ENCODE results near the gene LYG2.

The LYG2 gene

GRCh38 chr2:99216096-99216495 lies 39.4 kb downstream of the LYG2 start:
- TF ChIP-seq EZH2phosphoT487 (IDR thresholded peaks at IDR 0.05; ENCODE audit: borderline replicate concordance, low read length) = no peak
- no peak for TF ChIP-seq CTCF (IDR thresholded peaks at IDR 0.05; ENCODE audit: low read depth, low read length, poor library complexity, severe bottlenecking)
- Histone ChIP-seq H3K36me3 (ENCODE audit: control insufficient read depth, low read length) (no peaks in the 10 kb centered on the region), H3K9me3 (ENCODE audit: control insufficient read depth, insufficient read depth, low read length) (peaks cover 9% of the 10 kb centered on the region; the same call in 1 of the 2 replicates), H3K79me2 (ENCODE audit: control insufficient read depth, low read length) (no peaks in the 10 kb centered on the region), H3K4me1 (ENCODE audit: control insufficient read depth, low read length) (no peaks in the 10 kb centered on the region), H4K20me1 (ENCODE audit: control insufficient read depth, insufficient read depth, low read depth, low read length) (no peaks in the 10 kb centered on the region), H3K9me2 (replicated peaks; ENCODE audit: control insufficient read depth, low read length) (no peaks in the 10 kb centered on the region), H3F3A (ENCODE audit: control insufficient read depth, insufficient read depth) (no peaks in the 10 kb centered on the region), H3K4me2 (ENCODE audit: low read length) (no peak overlapping the region), H3K27ac (ENCODE audit: low read depth, low read length) (no peak overlapping the region), H3K27me3 (ENCODE audit: control insufficient read depth, low read length) (no peaks in the 10 kb centered on the region), H3K4me3 (ENCODE audit: low read length) (no peak overlapping the region)

GRCh38 chr2:99205491-99205890 lies 50.0 kb downstream of the LYG2 start:
- Histone ChIP-seq H3K9me3 (ENCODE audit: control insufficient read depth, insufficient read depth, low read length) (no peaks in the 10 kb centered on the region), H3K4me3 (ENCODE audit: low read length) (no peak overlapping the region), H3K36me3 (ENCODE audit: control insufficient read depth, low read length) (no peaks in the 10 kb centered on the region), H3K9me2 (replicated peaks; ENCODE audit: control insufficient read depth, low read length) (no peaks in the 10 kb centered on the region), H3K4me2 (ENCODE audit: low read length) (no peak overlapping the region), H3K27ac (ENCODE audit: low read depth, low read length) (no peak overlapping the region), H3K79me2 (ENCODE audit: control insufficient read depth, low read length) (no peaks in the 10 kb centered on the region), H3F3A (ENCODE audit: control insufficient read depth, insufficient read depth) (no peaks in the 10 kb centered on the region), H3K4me1 (ENCODE audit: control insufficient read depth, low read length) (no peaks in the 10 kb centered on the region), H4K20me1 (ENCODE audit: control insufficient read depth, insufficient read depth, low read depth, low read length) (no peaks in the 10 kb centered on the region), H3K27me3 (ENCODE audit: control insufficient read depth, low read length) (no peaks in the 10 kb centered on the region)
- TF ChIP-seq CTCF (IDR thresholded peaks at IDR 0.05; ENCODE audit: low read depth, low read length, poor library complexity, severe bottlenecking) (no peak), EZH2phosphoT487 (IDR thresholded peaks at IDR 0.05; ENCODE audit: borderline replicate concordance, low read length) (no peak)

GRCh38 chr2:99201959-99202678 lies 53.3 kb downstream of the LYG2 start:
- no peaks in the 10 kb centered on the region for H3K79me2 ChIP-seq (ENCODE audit: control insufficient read depth, low read length)
- H3K4me3 ChIP-seq (ENCODE audit: low read length) = no peak overlapping the region

More at GRCh38 chr2:99201959-99202678, 53.3 kb downstream of the LYG2 start:
- Histone ChIP-seq H3F3A (ENCODE audit: control insufficient read depth, insufficient read depth) (no peaks in the 10 kb centered on the region), H3K27ac (ENCODE audit: low read depth, low read length) (no peak overlapping the region), H4K20me1 (ENCODE audit: control insufficient read depth, insufficient read depth, low read depth, low read length) (no peaks in the 10 kb centered on the region), H3K4me1 (ENCODE audit: control insufficient read depth, low read length) (no peaks in the 10 kb centered on the region), H3K9me3 (ENCODE audit: control insufficient read depth, insufficient read depth, low read length) (no peaks in the 10 kb centered on the region), H3K27me3 (ENCODE audit: control insufficient read depth, low read length) (no peaks in the 10 kb centered on the region), H3K4me2 (ENCODE audit: low read length) (no peak overlapping the region), H3K9me2 (replicated peaks; ENCODE audit: control insufficient read depth, low read length) (no peaks in the 10 kb centered on the region), H3K36me3 (ENCODE audit: control insufficient read depth, low read length) (peaks cover 11% of the 10 kb centered on the region)
- TF ChIP-seq CTCF (IDR thresholded peaks at IDR 0.05; ENCODE audit: low read depth, low read length, poor library complexity, severe bottlenecking) (no peak), EZH2phosphoT487 (IDR thresholded peaks at IDR 0.05; ENCODE audit: borderline replicate concordance, low read length) (no peak)

All from DOHH2 (cell line).